Endometrial microvascular endothelial cells (primary cell): ENCODE measurements around the gene ZNF708. TPM values are rescaled to one million over a fixed set of nuclear protein-coding genes. Genes with fewer than 3 reads are reported as not detected.
"Not testable (repeated sequence)": the region's sequence is repeated elsewhere in the genome, so short reads cannot be mapped to it uniquely, and the experiment has no call there.

Experiments
- in situ Hi-C: cut with HindIII; loops from 2 replicates; pipeline ENCODE4 v1.10.0; 2017; ENCODE audit warnings: low sequenced_read_pairs, low pct_unique_long_range_greater_than_20kb; ENCODE audit errors: inconsistent ontology term
- total RNA-seq: library from RNA; depleted of rRNA; stranded (reverse); fragments of >200 nt; gene quantifications from one replicate; pipeline ENCODE4 v1.2.3, GENCODE V29; 2015; ENCODE audit errors: inconsistent ontology term

The ZNF708 gene
- total RNA-seq, 1 donor from 2014 or later = 1.4 TPM

DNA sequence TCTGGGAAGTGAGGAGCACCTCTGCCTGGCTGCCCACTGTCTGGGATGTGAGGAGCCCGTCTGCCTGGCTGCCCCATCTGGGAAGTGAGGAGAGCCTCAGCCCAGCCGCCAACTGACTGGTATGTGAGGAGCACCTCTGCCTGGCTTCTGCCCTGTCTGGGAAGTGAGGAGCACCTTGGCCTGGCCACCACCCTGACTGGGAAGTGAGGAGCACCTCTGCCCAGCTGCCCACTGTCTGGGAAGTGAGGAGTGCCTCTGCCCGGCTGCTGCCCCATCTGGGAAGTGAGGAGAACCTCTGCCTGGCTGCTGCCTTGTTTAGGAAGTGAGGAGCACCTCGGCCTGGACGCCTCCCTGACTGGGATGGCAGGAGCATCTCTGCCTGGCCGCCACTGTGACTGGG lies 64.8 kb downstream of the ZNF708 start:
- in situ Hi-C loops = no loop called here

DNA sequence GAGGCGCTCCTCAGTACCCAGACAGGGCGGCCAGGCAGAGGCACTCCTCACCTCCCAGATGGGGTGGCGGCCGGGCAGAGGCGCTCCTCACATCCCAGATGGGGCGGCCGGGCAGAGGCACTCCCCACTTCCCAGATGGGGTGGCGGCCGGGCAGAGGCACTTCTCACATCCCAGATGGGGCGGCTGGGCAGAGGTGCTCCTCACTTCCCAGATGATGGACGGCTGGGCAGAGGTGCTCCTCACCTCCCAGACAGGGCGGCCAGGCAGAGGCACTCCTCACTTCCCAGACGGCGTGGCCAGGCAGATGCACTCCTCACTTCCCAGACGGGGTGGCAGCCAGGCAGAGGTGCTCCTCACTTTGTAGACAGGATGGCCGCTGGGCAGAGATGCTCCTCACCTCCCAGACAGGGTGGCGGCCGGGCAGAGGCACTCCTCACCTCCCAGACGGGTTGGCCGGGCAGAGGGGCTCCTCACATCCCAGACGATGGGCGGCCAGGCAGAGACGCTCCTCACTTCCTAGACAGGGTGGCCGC lies 68.3 kb downstream of the ZNF708 start:
- in situ Hi-C loops = not testable (repeated sequence)

DNA sequence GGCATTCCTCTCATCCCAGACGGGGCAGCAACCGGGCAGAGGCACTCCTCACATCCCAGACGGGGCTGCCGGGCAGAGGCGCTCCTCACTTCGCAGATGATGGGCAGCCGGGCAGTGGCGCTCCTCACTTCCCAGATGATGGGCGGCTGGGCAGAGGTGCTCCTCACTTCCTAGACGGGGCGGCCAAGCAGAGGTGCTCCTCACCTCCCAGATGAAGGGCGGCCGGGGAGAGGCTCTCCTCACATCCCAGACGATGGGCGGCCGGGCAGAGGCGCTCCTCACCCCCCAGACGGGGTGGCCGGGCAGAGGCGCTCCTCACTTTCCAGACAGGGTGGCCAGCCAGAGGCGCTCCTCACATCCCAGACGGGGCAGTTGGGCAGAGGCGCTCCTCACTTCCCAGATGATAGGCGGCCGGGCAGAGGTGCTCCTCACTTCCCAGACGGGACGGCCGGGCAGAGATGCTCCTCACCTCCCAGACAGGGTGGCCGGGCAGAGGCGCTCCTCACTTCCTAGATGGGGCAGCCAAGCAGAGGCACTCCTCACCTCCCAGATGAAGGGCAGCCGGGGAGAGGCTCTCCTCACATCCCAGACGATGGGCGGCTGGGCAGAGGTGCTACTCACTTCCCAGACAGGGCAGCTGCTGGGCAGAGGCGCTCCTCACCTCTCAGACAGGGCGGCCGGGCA lies 68.9 kb downstream of the ZNF708 start:
- in situ Hi-C loops = no loop called here

DNA sequence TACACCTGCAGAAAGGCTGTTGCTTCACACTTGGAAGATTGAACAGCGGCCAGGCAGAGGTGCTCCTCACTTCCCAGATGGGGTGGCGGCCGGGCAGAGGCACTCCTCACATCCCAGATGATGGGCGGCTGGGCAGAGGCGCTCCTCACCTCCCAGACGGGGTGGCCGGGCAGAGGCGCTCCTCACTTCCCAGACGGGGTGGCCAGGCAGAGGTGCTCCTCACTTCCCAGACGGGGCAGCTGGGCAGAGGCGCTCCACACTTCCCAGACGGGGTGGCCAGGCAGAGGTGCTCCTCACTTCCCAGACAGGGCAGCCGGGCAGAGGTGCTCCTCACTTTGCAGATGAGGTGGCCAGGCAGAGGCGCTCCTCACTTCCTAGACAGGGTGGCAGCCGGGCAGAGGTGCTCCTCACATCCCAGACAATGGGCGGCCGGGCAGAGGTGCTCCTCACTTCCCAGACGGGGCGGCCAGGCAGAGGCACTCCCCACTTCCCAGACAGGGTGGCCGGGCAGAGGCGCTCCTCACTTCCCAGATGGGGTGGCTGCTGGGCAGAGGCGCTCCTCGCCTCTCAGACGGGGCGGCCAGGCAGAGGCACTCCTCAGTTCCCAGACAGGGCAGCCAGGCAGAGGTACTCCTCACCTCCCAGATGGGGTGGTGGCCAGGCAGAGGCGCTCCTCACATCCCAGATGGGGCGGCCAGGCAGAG lies 69.6 kb downstream of the ZNF708 start:
- in situ Hi-C loops = not testable (repeated sequence)

DNA sequence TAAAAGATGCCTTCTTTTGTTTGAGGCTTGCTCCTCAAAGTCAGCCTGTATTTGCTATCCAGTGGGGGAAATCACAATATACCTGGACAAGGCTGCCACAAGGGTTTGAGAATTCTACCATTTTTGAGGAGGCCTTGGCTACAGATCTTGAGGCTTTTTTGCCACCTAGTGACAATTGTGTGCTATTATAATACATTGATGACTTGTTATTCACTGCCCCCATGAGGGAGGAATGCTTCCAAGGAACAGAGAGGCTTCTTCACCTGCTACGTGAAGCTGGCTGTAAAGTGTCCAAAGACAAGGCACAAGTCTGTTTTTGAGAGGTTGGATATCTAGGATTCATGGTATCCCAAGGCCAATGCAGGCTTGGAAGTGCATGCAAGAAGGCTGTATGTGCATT lies 72.5 kb downstream of the ZNF708 start:
- in situ Hi-C loops = no loop called here

Other genes with a start within 250 kb of the ZNF708 start
- 13.2 TPM for gene ZNF714, start 247.2 kb downstream of the ZNF708 start, total RNA-seq
- gene ZNF431, start 187.4 kb downstream of the ZNF708 start, total RNA-seq = 9.3 TPM
- 5.9 TPM for gene ZNF738, start 29.6 kb upstream of the ZNF708 start, total RNA-seq
- 3.4 TPM for gene ZNF493, start 67.7 kb upstream of the ZNF708 start, total RNA-seq
- 2.7 TPM for gene ZNF429, start 176.2 kb upstream of the ZNF708 start, total RNA-seq